D721Med (cell line): Measurements from ENCODE around the gene VPS18.

Source experiments
- DNase-seq: peaks from one replicate; pipeline ENCODE4 v3.0.0; 2011; ENCODE audit warnings: low spot score; ENCODE audit not compliant: insufficient read length
- FAIRE-seq: peaks from 2 replicates; lab custom pipeline; 2011; peaks lifted over from hg19 to GRCh38; lab: Jason Lieb, UNC
- CTCF ChIP-seq: IDR thresholded peaks from 2 replicates; pipeline ENCODE4 v1.5.1; 2012; ENCODE audit warnings: mild to moderate bottlenecking, control low read depth; ENCODE audit not compliant: insufficient read depth; ENCODE audit errors: missing control alignments

The VPS18 gene

GRCh38 chr15:40929660-40930429 lies 35.6 kb downstream of the VPS18 start:
- no peak for FAIRE-seq
- no peak for DNase-seq
- no peak for TF ChIP-seq CTCF

- DNase-seq (peak; percentile 66), FAIRE-seq (no peak)
- peak; percentile 51 for TF ChIP-seq CTCF
Measured at GRCh38 chr15:40930430-40931299, 36.4 kb downstream of the VPS18 start.

GRCh38 chr15:40931300-40932142 lies 37.3 kb downstream of the VPS18 start:
- FAIRE-seq (no peak), DNase-seq (no peak)
- no peak for TF ChIP-seq CTCF

GRCh38 chr15:40932156-40932555 lies 37.9 kb downstream of the VPS18 start:
- no peak for TF ChIP-seq CTCF
- no peak for DNase-seq
- FAIRE-seq = no peak

GRCh38 chr15:40932649-40933516 lies 38.6 kb downstream of the VPS18 start:
- no peak for DNase-seq
- no peak for TF ChIP-seq CTCF
- FAIRE-seq = no peak

- no peak for DNase-seq
- FAIRE-seq = no peak
- no peak for TF ChIP-seq CTCF
Measured at GRCh38 chr15:40933517-40933902, 39.3 kb downstream of the VPS18 start.
